ENCODE measurements around the gene ST6GALNAC6.

DNA sequence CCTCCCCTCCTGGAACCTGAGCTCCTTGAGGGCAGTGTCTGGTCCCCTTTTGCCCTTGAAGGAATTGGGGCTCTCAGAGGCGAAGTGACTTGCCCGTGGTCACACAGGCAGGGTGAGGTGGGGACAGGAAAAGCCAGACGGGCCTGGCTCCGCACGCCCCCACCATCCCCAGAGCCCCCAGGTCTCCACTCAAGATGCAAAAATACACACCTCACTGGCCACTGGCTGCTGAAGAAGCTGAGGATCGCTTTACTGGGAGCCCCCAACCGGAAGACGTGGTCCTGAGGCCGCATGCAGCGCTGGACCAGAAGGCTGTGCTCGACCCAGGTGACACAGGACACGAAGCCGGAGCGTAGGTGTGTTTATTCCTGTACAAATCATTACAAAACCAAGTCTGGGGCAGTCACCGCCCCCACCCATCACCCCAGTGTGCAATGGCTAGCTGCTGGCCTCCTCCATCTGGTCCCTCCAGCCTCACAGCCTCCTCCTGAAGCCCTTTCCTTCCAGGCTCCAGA lies 14.4 kb downstream of the ST6GALNAC6 start:
- TF ChIP-seq EZH2 (IDR thresholded peaks at IDR 0.05; ENCODE audit: borderline replicate concordance, low read length), result no peak
- TF ChIP-seq, protein P1, sequence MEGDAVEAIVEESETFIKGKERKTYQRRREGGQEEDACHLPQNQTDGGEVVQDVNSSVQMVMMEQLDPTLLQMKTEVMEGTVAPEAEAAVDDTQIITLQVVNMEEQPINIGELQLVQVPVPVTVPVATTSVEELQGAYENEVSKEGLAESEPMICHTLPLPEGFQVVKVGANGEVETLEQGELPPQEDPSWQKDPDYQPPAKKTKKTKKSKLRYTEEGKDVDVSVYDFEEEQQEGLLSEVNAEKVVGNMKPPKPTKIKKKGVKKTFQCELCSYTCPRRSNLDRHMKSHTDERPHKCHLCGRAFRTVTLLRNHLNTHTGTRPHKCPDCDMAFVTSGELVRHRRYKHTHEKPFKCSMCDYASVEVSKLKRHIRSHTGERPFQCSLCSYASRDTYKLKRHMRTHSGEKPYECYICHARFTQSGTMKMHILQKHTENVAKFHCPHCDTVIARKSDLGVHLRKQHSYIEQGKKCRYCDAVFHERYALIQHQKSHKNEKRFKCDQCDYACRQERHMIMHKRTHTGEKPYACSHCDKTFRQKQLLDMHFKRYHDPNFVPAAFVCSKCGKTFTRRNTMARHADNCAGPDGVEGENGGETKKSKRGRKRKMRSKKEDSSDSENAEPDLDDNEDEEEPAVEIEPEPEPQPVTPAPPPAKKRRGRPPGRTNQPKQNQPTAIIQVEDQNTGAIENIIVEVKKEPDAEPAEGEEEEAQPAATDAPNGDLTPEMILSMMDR (conservative IDR thresholded peaks at IDR 0.05 in 1 of 2, IDR thresholded peaks at IDR 0.05 in 1 of 2; ENCODE audit: extremely low read depth in 1 of 2, insufficient read depth in 1 of 2, low read depth in 1 of 2, low read length in 2 of 2), result no peak

Measured in mammary epithelial cell (primary cell).